Endothelial cell of umbilical vein (primary cell): ENCODE results near the gene CBLB.

ENCODE experiments used
- CTCF ChIP-seq, 2 donors: IDR thresholded peaks; 1 replicate in 1 of 2; 2 replicates in 1 of 2; pipeline ENCODE4 v1.5.1; 2011; ENCODE audit warnings: low read length in 2 of 2, mild to moderate bottlenecking in 2 of 2, moderate library complexity in 2 of 2, control low read depth in 1 of 2, inconsistent platforms in 1 of 2, low read depth in 1 of 2; ENCODE audit not compliant: insufficient read depth in 1 of 2; ENCODE audit errors: extremely low read depth in 1 of 2
- EZH2 ChIP-seq: IDR thresholded peaks from 2 replicates; pipeline ENCODE4 v1.6.1; 2012; ENCODE audit warnings: borderline replicate concordance, low read depth, mild to moderate bottlenecking, moderate library complexity, low read length, inconsistent platforms; ENCODE audit not compliant: severe bottlenecking
- MYC ChIP-seq: IDR thresholded peaks from one replicate; pipeline ENCODE4 v1.6.1; 2011; ENCODE audit warnings: mild to moderate bottlenecking, low read depth, low read length
- POLR2A ChIP-seq: IDR thresholded peaks from 2 replicates; pipeline ENCODE4 v1.6.1; 2012; ENCODE audit warnings: low read depth, mild to moderate bottlenecking, control low read depth, low read length

- TF ChIP-seq POLR2A (no peak), EZH2 (no peak), CTCF (IDR thresholded peaks at IDR 0.05; ENCODE audit: extremely low read depth in 1 of 2, insufficient read depth in 1 of 2, low read depth in 1 of 2, low read length in 2 of 2) (no peak), MYC (no peak)
These were observed 55.1 kb downstream of the CBLB start for GRCh38 chr3:105813710-105814109.
